SH-SY5Y (cell line): Measurements from ENCODE around the gene GALNT1.
A peak's percentile ranks its signal among the peaks of the same experiment; 100 is the strongest.

ENCODE experiments used
- GATA2 ChIP-seq: IDR thresholded peaks from 2 replicates; pipeline ENCODE4 v1.6.1; 2011; ENCODE audit warnings: mild to moderate bottlenecking, low read depth, low read length
- GATA3 ChIP-seq: IDR thresholded peaks from 2 replicates; pipeline ENCODE4 v1.6.1; 2011; ENCODE audit warnings: low read depth, mild to moderate bottlenecking, low read length, moderate library complexity

The GALNT1 gene

GRCh38 chr18:35620765-35621164 lies 39.2 kb downstream of the GALNT1 start:
- no peak for TF ChIP-seq GATA2
- no peak for TF ChIP-seq GATA3

- TF ChIP-seq GATA3 (no peak), GATA2 (no peak)
Observed at GRCh38 chr18:35623255-35623654, 41.7 kb downstream of the GALNT1 start.

GRCh38 chr18:35624146-35624545 lies 42.6 kb downstream of the GALNT1 start:
- TF ChIP-seq GATA3 (no peak), GATA2 (no peak)

GRCh38 chr18:35625232-35625631 lies 43.7 kb downstream of the GALNT1 start:
- no peak for TF ChIP-seq GATA2

GRCh38 chr18:35633761-35634160 lies 52.2 kb downstream of the GALNT1 start:
- TF ChIP-seq GATA2: no peak
- no peak for TF ChIP-seq GATA3

- TF ChIP-seq GATA3: no peak
- TF ChIP-seq GATA2: no peak
Observed at GRCh38 chr18:35634323-35634722, 52.8 kb downstream of the GALNT1 start.

GRCh38 chr18:35635170-35635569 lies 53.6 kb downstream of the GALNT1 start:
- TF ChIP-seq GATA3 (0 out of 2 replicates have a peak, but pooled peaks have one; percentile 12), GATA2 (no peak; the same call in 1 of the 2 replicates)

- TF ChIP-seq GATA2 (no peak), GATA3 (no peak)
Observed at GRCh38 chr18:35637227-35637626, 55.7 kb downstream of the GALNT1 start.

GRCh38 chr18:35639296-35639695 lies 57.8 kb downstream of the GALNT1 start:
- TF ChIP-seq GATA3 (no peak), GATA2 (no peak)

- TF ChIP-seq GATA3: no peak
- TF ChIP-seq GATA2: no peak
Observed at GRCh38 chr18:35641467-35641866, 59.9 kb downstream of the GALNT1 start.

GRCh38 chr18:35641916-35642315 lies 60.4 kb downstream of the GALNT1 start:
- TF ChIP-seq GATA3 (no peak), GATA2 (no peak)

GRCh38 chr18:35642802-35643201 lies 61.3 kb downstream of the GALNT1 start:
- TF ChIP-seq GATA3 (no peak), GATA2 (no peak)

- TF ChIP-seq GATA3 (no peak), GATA2 (no peak)
Observed at GRCh38 chr18:35646449-35646848, 64.9 kb downstream of the GALNT1 start.

- TF ChIP-seq GATA3 (no peak), GATA2 (no peak)
Observed at GRCh38 chr18:35653392-35654135, 72.0 kb downstream of the GALNT1 start.

- no peak for TF ChIP-seq GATA2
- TF ChIP-seq GATA3: no peak
Observed at GRCh38 chr18:35658112-35658511, 76.6 kb downstream of the GALNT1 start.

GRCh38 chr18:35661483-35662146 lies 80.1 kb downstream of the GALNT1 start:
- no peak for TF ChIP-seq GATA3
- TF ChIP-seq GATA2: no peak
